HL-60/S4 treated with retinoic acid at 250 ng/mL for 4 days and 3 days (cell line): ENCODE measurements around the gene SCN4A.
"Not testable (repeated sequence)": the region's sequence is repeated elsewhere in the genome, so short reads cannot be mapped to it uniquely, and the experiment has no call there.

Source experiments
- in situ Hi-C: fragments of 300-500 bp; cut with MboI; formaldehyde crosslinking; loops from 2 replicates; pipeline ENCODE4 v1.7.0; 2022; ENCODE audit warnings: low sequenced_read_pairs

SCN4A gene

DNA sequence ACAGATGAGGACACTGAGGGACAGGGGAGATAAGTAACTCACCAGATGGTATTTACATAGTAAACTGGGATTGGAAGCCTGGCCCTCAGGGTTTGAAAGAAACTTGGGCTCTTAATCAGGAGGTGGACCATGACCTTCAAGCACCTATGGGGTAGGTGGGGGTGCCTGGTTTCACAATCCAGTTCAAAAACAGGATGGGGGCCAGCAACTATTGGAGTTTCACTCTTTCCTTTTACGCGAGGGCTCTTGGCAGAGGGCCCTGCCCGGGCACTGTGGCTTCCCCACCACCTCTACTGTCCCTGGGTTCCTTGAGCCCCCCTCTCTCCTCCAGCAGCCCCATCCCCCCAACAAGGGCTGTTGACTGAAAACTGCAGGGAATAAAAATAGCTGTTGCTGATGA is 14.1 kb upstream of the SCN4A start:
- in situ Hi-C loops = no loop called here

DNA sequence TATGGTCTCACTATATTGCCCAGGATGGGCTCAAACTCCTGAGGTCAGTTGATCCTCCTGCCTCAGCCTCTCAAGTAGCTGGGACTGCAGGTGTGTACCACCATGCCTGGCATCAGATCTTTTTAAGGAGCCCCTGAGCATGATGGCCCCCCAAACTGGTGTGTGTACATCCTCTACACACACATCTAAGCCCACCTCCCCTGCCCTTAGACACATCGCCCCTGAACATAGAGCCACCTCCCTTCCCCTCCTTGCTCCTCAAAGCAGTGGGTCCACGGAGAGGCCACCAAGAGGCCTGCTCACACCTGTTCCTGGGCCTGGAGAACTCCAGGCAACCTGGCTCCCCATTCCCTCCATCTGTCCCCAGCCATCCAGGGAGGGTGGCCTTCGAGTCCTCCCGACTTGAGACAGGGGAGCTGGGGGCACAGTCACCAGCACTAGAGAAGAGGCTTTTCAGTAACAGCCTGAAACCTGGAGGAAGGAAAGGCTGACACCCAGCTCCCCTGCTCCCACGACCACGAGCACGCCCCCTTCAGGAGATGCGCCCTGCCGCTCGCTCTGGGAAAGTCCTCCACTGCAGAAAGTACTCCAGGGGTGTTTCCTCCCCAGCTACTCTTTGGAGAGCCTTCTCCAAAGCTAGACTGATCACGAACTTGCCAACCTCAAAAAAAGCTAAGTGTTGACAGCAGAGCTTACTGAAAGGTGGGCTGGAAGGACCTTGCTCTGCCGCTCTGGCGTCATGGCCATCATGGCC is 12.8 kb upstream of the SCN4A start:
- in situ Hi-C loops = no loop called here

DNA sequence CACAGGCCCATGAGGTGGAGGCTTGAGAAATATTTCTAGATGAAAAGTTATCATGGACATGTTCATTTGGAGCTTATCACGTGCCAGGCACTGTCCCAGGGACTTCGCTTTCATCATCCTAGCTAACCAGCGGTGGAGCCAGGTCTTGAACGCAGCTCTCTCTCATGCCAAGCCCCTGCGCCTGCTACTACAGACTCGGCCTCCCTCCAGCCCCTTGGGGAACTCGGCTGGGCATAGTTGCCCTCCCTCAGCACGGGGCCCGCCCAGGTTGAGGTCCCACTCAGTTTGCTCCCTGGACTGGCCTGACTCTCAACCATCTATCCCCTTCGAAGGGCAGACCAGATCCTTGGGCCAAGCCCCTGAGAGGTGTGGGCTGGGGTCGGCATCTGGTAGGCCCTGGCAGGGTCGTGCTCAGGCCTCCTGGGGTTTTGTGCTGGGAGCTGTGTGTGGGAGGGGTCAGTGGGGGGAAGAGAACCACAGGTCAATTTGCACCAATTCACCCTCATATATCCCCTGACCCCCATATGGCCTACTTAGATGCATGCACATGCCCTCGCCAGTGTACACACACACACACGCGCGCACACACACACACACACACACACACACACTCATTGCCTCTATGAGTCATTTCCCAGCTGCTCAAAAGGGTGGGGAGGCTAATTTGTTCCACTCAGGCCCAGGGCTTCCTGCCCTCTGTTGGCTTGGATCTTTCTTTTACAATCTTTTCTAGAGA is 12.1 kb upstream of the SCN4A start:
- in situ Hi-C loops = no loop called here

DNA sequence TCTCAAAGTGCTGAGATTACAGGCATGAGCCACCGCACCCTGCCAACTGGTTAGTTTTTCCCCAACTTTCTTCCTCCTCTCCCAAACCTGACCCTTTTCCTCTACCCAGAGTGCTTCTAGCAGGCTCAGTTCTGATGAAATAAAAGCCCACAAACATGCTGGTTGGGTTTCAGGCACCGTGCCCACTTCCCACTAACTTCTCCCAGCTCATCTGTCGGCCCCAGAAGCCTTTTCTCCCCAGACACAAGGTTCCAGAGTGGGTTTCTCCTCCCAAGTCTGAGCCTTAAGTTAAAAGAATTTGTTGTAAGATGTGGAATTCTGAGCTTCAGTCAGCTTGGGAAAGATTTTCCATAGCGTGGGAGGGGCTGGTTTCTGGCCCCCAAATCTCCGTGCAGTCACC is 11.5 kb upstream of the SCN4A start:
- in situ Hi-C loops = no loop called here

DNA sequence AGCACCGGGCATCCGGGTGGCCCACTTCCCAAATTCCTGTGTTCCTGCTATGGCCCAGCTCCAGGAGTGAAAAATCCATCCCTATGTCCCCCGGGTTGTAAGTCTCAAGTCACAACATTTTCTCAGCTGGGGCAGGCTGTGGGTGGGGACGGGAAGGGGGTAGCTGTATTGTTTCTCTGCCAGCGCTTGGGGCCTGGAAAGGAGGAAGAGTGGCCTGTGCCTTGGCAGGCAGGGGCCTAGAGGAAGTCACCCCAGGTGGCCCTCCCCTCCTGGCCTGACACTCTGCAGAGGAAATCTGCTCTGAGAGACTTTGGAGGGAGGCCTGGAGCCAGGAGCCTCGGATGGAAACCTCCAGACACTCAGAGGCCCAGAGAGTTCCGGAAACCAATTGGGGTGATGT is 10.6 kb upstream of the SCN4A start:
- in situ Hi-C loops = no loop called here

DNA sequence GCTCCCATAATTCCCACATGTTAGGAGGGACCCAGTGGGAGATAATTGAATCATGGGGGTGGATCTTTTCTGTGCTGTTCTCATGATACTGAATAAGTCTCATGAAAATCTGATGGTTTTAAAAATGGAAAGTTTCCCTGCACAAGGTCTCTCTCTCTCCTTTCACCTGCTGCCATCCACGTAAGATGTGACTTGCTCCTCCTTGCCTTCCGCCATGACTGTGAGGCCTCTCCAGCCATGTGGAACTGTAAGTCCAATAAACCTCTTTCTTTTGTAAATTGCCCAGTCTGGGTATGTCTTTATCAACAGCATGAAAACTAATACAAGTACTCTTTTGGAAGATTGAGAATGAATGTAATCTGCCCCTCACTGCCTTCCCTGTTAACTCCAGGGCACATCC is 9.9 kb upstream of the SCN4A start:
- in situ Hi-C loops = not testable (repeated sequence)

DNA sequence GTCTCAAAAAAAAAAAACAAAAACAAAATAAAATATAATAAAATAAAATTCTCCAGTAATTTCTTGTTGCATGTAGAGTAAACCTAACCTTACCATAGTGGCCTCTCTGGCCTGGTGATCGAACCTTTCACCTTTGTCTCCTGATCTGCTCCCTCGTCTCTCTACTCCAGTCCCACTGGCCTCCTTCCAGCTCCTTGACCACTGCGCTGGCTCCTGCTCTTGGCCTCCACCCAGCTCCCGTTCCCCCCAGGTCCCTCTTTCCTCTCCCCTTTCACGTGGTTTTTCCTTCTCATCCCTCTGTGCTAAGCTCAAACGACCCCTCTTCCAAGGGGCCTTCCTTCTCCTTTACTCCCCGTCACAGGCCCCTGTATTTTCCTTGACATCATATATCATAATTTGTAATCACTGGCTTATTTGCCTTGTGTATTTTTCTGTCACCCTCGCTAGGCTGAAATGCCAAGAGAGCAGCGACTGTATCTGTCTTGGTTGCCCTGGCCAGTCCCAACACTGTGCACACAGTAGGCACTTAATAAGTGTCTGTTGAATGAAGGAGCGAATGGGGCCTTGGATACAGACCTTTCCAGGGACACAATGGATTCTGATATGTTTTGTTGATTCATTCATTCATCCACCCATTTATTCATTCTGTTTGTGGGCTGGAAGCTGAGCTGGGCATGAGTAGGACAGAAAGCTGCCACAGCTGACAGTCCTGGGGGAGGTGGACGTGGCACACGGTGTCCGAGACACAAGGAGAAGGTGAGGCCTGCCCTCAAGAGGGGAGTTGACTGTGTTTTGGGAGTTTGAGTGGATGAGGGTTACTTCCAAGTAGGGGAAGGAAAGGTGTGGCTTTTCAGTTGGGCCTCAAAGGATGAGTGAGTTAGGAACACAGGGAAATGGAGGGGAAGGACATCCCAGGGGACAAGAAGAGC is 5.8 kb upstream of the SCN4A start:
- in situ Hi-C loops = no loop called here

DNA sequence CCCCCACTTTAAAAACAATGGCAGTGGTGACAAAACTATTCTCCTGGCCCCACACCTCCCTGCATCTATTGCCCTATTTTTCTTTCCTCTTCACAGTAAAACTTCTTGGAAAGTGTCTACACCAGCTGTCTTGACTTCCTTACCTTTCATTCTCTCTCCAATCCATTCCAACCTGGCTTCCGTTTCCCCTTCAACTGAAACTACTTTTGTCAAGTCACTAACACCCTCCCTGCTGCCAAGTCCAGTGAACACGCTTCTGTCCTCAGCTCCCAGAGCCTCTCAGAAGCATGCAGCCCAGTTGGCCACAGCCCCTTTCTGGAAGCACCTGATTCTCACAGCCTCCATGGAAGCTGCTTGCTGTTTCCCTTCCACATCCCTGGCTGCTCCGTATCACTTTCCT is 4.0 kb upstream of the SCN4A start:
- in situ Hi-C loops = no loop called here

DNA sequence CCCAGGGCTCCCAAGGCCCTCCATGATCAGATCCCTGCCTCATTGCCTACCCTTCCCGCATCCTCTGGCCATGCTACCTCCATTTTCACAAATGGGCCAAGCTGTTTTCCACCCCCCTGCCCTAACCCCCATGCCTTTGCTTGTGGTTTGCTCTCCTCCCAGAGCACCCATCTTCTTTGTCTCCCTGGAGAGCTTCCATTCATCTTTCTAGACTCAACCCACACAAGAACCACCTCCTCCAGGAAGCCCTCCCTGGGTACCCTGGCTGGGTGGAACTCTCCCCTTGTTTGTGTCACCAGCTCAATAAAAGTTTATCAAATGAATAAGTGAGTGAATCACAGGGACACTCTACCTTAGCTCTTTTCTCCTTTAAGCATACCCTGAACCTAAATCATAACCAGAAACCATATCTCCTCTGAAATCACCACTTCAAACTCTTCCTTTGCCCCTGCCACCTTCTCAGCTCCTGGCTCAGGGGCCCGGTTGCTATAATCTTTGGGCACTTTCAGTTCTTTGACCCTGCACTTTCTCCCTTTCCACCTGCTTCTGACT is 2.9 kb upstream of the SCN4A start:
- in situ Hi-C loops = no loop called here

DNA sequence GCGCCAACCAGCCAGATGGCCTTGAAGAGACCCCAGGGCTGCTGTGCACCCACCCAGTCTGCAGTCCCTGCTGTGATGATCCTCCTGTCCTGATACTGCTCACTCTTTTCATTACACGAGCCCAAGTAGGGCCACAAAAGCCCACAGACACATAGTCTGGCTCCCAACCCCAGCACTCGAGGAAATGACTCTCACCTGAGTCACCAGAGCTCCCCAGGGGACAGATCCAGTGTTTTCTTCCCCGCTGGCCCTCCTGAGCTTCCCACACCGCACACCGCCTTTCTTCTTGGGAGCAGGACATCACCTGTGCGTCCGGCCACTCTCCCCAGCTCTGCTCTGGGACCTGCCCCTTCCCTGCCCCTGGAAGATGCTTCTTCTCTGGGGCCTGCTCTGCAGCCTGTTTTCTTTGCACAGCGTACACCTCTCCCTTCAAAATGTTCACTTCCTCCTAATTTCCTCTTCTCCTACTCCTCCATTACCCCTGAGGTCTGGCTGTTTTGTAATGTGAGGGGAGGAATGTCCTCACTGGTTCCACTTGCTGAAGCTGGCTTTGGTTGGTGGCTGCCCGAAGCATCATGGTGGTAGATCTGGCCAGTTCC is 2.0 kb upstream of the SCN4A start:
- in situ Hi-C loops = no loop called here

DNA sequence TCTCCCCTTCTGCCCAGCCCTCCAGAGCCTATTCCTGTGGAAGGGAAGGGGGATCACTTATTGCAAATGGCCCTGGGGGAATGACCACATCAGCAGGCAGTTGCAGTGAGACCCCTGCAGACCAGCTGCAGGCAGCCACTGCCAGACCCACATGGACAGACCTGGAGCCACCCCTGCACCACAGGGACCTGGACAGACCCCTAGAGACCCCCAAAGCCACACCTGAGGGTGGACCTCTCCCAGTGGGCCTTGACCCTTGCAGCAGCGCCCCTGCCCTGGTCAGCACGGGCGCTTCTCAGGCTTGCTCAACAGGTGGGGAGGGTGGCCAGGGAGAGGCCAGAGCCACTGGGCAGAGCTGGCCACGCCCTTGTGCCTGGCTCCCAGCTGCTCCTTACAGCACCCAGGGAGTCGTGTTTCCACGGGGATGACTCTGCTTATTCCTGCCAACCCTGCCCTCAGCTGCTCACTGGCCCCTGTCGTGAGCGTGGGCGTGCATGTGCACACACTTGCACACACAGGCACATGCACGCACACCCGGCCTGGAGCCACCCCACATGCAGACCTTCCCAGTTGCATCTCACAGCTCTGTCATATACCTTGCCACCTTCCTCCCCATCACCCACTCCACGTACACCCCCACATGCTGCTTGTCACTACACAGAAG is 1.3 kb upstream of the SCN4A start:
- in situ Hi-C loops = no loop called here

DNA sequence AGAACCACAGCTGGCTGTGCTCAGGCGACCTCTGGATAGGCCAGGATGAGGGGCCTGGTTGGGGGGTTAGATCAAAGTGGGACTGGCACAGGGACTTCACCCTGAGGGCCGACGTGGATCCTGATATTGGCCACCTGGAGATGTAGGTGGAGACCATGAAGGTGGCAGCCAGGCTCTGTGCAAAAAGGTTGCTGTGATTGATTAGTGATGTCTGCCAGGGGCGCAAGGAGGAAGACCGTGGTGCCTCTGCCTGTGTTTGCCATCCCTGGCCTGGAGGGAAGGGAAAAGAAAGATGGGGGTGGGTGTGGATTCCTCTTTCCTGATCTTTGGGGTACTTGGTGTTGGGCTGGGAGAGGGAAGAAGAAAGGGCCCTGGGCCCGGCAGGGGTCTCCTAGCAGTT is 529 bp upstream of the SCN4A start:
- in situ Hi-C loops = no loop called here

DNA sequence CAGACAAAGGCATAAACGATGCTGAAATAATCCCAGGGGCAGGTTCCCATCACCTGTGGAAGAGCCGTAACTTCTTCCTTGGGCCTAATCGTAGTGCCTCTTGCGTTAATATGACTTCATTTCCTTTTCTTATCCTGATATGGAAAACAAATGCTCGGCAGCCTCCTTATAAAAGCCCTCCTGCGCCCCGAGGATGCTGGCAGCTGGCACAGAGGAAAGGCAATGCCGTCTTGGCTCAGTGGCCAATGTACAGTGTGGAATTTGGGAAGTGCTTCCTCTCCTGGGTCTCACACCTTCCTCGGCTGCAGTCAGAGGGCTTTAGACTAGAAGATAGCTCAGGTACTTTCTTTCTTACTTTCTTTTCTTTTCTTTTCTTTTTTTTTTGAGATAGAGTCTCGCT is 3.4 kb downstream of the SCN4A start:
- in situ Hi-C loops = no loop called here

DNA sequence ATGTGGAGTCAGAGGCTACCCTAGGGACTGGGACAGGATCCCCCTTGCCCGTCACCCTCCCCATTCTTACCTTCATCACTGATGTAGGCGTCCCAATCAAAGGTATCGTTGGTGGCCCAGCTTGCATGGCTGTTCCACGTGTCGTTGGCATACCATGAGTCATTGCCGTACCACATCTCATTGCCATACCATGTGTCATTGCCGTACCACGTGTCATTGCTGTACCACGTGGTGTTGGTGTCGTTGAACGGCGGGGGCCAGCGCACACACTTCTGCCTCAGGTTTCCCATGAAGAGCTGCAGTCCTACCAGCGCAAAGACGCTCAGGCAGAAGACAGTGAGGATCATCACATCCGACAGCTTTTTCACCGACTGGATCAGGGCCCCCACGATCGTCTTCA is 4.8 kb downstream of the SCN4A start:
- in situ Hi-C loops = no loop called here

DNA sequence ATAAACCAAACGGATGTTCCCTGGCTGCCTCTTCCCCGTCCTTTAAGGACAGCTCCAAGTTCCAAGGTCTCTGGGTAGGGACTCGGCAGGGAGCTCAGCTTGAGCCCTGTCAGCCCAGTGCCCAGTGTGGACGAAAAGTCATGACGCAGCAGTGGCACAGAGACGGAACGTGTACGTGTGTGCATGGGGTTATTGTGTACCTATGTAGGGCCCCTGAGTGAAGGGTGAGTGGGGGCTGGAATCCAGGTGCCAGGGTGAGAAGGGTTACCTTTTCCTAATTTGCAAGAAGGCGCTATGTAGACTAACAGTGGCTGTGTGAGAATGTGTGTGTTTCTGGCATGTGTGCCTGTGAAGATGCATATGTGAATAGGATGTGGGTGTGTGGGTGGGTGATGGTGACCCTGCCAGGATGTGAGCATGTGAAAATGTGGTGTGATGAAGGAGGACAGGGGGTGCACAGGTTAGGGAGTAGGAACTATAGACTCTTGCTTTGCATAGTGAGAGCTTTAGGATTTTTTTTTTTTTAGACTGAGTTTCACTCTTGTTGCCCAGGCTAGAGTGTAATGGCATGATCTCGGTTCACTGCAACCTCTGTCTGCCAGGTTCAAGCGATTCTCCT is 6.0 kb downstream of the SCN4A start:
- in situ Hi-C loops = no loop called here

DNA sequence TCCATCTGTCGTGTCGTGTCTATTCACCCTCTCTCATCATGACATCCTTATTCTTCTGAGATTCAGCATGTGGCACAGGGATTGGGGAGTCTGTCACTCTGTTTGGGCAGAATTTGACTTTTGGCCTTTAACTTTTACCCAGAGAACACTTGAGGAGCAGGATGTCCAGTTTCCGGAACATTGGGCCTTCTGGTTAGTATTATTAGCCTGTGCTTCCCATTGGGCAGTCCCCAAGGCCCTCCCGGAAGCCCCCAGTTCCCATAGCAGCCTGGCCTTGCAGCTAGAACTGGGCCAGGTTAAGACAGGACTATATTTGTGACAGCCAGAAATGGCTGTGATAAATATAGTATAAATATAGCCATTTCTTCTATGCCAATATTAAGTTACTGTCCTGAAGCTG is 9.6 kb downstream of the SCN4A start:
- in situ Hi-C loops = no loop called here

DNA sequence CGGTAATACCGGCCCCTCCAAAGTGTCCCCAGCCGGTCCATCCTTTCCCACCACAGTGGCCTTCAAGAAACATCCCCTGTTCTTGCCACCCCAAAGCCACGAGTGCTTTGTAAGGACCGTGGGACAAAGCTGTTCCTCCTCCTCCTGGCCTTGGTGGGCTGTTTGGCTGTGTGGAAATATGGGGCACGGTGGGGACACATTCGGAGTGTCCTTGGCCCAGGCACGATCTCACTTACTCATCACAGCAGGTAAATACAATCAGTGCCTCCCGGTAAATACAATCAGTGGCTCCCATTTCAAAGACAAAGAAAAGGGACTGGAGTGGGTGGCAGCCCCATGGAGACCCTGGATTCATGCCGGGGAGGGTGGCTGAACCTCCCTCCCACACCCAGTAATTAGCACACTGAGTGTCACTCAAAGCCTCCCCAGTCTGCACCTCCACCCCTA is 10.4 kb downstream of the SCN4A start:
- in situ Hi-C loops = no loop called here

DNA sequence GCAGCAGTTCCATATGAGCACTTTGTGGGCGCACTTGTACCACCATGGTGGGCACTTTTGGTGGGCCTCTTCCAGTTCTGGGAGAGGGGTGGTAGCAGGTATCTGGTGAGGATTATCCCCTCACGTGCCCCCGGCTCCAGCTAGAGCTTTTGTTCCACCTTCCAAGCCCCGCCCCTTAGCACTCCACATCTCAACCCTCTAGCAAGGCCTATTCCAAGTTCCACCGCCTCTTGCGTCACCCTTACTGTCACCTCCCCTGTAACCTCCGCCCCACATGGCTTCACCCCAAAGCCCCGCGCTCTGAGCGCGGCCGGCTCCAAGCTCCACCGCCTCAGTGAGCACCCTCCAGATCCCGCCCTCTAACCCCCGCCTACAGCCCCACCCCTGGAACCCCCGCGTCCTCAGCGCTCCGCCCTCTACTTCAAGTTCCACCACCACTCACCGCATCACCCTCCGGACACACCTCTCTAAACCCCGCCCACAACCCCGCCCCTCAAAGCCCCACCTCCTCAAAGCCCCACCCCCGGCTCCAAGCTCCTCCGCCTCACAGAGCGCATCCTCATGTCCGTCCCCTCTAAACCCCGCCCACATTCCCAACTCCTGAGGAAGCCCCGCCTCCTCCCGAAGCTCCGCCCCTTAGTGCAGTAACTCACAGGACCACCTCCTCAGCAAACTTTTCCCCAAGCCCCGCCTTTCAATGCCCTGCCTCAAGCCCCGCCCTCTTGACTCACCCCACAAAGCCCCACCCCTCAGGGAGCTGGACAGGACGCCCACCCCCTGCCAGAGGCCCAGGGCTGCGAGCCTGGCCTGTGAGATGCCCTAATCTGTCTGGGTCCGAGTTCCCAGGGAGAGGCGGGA is 11.1 kb downstream of the SCN4A start:
- in situ Hi-C loops = no loop called here

DNA sequence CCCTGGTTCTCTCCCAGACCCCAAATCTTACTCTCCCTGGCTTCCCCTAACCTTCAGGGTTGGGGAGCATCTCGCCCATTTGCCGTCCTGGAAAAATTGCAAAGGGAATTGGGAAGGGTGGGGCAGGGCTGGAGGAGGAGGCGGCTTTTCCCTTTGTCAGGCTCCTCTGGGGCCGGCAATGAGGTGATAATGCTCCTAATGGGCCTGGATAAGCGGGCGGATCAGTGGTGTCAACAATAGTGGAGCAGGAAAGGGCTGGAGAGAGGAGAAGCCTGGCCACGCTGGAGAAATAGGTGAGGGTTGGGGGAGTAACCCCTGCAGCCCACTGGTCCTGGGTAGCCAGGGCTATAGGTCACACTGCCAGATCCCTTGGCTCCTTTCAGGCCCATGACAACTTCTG is 12.3 kb downstream of the SCN4A start:
- in situ Hi-C loops = no loop called here
